ENCODE results near the gene SELENOI. TPM values are rescaled to one million over a fixed set of nuclear protein-coding genes. Genes with fewer than 3 reads are reported as not detected.

The SELENOI gene
- total RNA-seq, 1 donor from 2014 or later, result 13.4 TPM

DNA sequence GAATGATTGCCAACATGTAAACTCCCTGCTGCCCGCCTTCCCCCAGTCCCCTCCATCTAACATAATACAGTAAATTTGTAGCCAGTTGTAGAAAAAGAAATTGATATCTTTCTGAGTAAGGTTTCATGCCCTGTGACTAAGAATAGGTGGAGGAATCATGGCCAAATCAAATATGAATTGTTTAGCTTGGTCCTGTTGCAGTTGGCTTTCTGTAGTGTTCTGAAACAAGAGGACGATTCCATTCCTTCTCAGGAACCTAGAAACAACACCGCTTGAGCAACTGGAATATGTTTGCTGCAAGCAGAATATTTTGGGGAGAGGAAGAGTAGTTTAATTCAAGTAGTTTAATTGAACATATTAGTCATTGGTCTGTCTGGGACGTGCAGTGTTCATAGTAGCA is 48.8 kb downstream of the SELENOI start:
- H3K4me3 ChIP-seq, result no peak overlapping the region
- intact Hi-C loops (cut with DNase I), result no loop called here
- TF ChIP-seq, protein P1, sequence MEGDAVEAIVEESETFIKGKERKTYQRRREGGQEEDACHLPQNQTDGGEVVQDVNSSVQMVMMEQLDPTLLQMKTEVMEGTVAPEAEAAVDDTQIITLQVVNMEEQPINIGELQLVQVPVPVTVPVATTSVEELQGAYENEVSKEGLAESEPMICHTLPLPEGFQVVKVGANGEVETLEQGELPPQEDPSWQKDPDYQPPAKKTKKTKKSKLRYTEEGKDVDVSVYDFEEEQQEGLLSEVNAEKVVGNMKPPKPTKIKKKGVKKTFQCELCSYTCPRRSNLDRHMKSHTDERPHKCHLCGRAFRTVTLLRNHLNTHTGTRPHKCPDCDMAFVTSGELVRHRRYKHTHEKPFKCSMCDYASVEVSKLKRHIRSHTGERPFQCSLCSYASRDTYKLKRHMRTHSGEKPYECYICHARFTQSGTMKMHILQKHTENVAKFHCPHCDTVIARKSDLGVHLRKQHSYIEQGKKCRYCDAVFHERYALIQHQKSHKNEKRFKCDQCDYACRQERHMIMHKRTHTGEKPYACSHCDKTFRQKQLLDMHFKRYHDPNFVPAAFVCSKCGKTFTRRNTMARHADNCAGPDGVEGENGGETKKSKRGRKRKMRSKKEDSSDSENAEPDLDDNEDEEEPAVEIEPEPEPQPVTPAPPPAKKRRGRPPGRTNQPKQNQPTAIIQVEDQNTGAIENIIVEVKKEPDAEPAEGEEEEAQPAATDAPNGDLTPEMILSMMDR (IDR thresholded peaks at IDR 0.05), result no peak

DNA sequence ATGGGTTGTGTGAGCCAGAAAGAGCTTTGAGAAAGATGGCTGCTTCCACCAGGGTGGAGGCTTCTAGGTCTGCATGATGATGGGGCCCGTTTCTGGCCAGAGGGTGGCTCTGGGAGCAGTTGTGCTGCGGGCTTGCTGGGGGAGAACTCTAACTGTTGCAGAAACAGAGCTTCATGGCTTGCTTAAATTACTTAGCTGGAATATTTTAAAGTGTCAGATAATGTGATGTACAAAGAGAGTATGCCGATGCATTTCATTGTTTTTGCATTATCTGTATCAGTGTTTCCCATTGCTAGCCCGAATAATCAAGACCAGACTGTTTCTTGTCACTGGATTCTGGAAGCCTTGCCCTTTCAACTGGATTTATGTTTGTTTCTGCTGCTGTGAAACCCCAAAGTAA is 49.5 kb downstream of the SELENOI start:
- TF ChIP-seq, protein P1 (IDR thresholded peaks at IDR 0.05), result no peak
- ATAC-seq (no peak), DNase-seq (no peak)
- Histone ChIP-seq H3K4me1 (no peaks in the 10 kb centered on the region), H3K36me3 (peaks cover 4% of the 10 kb centered on the region), H3K27ac (no peak overlapping the region), H3K4me3 (no peak overlapping the region), H3K27me3 (ENCODE audit: low read depth) (no peaks in the 10 kb centered on the region), H3K9me3 (no peaks in the 10 kb centered on the region)
- intact Hi-C loops (cut with DNase I), result no loop called here

More for the DNA sequence above, 48.8 kb downstream of the SELENOI start:
- DNase-seq (no peak), ATAC-seq (no peak)
- H3K36me3 ChIP-seq, result peaks cover 11% of the 10 kb centered on the region
- H3K27me3 ChIP-seq (ENCODE audit: low read depth), result no peaks in the 10 kb centered on the region
- no peaks in the 10 kb centered on the region for H3K9me3 ChIP-seq
- no peaks in the 10 kb centered on the region for H3K4me1 ChIP-seq
- H3K27ac ChIP-seq, result no peak overlapping the region

DNA sequence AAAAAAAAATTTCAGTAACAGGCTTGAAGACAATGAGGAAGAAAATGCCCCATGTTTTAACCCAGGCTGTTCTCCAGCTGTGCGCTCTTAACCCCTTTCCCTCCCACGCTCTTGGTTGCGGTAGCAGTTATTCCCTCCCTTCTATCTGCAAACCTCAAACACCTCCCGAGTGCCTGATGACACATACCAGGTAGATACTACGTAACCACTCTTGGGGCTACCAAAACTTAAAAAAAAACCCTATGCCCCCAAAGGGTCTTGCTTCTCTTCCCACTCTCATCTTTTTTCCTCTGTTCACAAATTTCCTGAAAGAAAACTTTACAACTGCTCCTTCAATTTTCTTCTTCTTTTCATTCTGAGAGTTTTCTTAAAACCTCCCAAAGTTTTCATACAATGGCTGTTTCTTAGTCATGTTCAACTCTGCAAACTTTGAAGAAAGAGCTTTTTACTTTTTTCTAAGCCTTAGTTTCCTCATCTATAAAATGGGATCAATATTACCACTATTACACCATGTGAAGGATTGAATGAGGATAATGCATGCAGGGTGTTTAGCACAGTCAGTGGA is 50.9 kb downstream of the SELENOI start:
- H3K36me3 ChIP-seq, result no peaks in the 10 kb centered on the region
- H3K27me3 ChIP-seq (ENCODE audit: low read depth), result peaks cover 4% of the 10 kb centered on the region
- H3K4me3 ChIP-seq, result no peak overlapping the region
- H3K27ac ChIP-seq, result no peak overlapping the region
- no peak for ATAC-seq
- TF ChIP-seq, protein P1 (IDR thresholded peaks at IDR 0.05), result no peak
- H3K9me3 ChIP-seq, result no peaks in the 10 kb centered on the region
- intact Hi-C loops (cut with DNase I), result no loop called here
- no peak for DNase-seq
- peaks cover 3% of the 10 kb centered on the region for H3K4me1 ChIP-seq

DNA sequence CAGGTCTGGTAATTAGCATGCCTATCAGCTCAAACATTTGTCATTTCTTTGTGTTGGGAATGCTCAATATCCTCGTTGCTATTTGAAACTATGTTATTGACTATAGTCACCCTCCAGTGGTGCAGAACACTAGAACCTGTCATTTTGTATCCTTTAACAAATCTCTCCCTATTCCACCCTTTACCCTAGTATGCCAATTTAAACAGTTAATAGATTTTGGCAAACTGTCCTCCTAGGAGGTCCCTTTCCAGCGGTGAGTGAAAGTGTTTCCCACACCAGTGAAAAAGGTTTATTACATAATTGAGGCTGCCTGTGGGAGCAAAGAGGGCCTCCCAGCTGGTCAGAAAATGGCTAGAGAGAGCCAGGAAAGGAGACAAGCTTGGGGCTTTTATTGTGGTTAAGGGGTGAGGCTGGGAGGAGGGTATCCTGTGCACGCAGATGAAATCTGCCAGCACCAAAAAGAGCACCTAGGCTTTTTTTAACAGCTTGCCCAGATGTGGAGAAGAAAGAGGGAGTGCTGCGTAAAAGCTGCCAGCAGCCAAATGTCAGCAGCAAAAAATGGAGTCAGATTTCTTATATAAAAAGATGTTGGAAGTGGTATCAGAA is 53.9 kb downstream of the SELENOI start:
- intact Hi-C loops (cut with DNase I), result no loop called here
- no peak overlapping the region for H3K27ac ChIP-seq
- H3K27me3 ChIP-seq (ENCODE audit: low read depth), result peaks cover 13% of the 10 kb centered on the region
- ATAC-seq, result no peak
- peaks cover 6% of the 10 kb centered on the region for H3K4me1 ChIP-seq
- TF ChIP-seq, protein P1 (IDR thresholded peaks at IDR 0.05), result no peak
- H3K36me3 ChIP-seq, result no peaks in the 10 kb centered on the region
- no peak for DNase-seq
- H3K9me3 ChIP-seq, result no peaks in the 10 kb centered on the region
- H3K4me3 ChIP-seq, result no peak overlapping the region

DNA sequence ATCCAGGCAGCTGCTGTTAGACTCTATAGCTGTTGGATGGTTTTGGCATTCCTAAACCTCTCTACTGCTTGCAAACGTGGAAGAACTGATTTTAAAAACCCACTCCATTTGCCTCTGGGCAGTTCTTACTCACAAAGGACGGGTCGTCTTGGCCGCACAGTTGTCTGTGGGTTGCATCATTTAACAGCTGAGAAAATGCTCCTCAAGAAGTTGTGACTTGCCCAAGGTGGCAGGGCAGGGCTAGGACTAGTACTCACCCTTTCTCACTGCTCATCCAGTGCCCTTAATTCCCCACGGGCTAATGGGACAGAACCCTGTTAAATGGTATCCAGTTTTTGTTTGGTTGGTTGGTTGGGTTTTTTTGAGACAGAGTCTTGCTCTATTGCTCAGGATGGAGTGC is 54.8 kb downstream of the SELENOI start:
- no peak overlapping the region for H3K4me3 ChIP-seq
- intact Hi-C loops (cut with DNase I), result no loop called here
- H3K9me3 ChIP-seq, result no peaks in the 10 kb centered on the region
- H3K4me1 ChIP-seq, result peaks cover 6% of the 10 kb centered on the region
- H3K27me3 ChIP-seq (ENCODE audit: low read depth), result peaks cover 13% of the 10 kb centered on the region
- ATAC-seq (no peak), DNase-seq (no peak)
- TF ChIP-seq, protein P1 (IDR thresholded peaks at IDR 0.05), result no peak
- no peaks in the 10 kb centered on the region for H3K36me3 ChIP-seq
- no peak overlapping the region for H3K27ac ChIP-seq

Measured in lower lobe of right lung (tissue), 2 donors.